Measurements from ENCODE around the gene LIPA. TPM values are rescaled to one million over a fixed set of nuclear protein-coding genes. Genes with fewer than 3 reads are reported as not detected.

LIPA gene
- total RNA-seq, 1 donor from 2014 or later: 27.7 TPM

- intact Hi-C loops (cut with DNase I): no loop called here
- H3K4me1 ChIP-seq: peaks cover 7% of the 10 kb centered on the region
- H3K27me3 ChIP-seq: no peaks in the 10 kb centered on the region
- no peaks in the 10 kb centered on the region for H3K36me3 ChIP-seq
- no peak overlapping the region for H3K4me3 ChIP-seq
- no peaks in the 10 kb centered on the region for H3K9me3 ChIP-seq
- TF ChIP-seq, protein P1, sequence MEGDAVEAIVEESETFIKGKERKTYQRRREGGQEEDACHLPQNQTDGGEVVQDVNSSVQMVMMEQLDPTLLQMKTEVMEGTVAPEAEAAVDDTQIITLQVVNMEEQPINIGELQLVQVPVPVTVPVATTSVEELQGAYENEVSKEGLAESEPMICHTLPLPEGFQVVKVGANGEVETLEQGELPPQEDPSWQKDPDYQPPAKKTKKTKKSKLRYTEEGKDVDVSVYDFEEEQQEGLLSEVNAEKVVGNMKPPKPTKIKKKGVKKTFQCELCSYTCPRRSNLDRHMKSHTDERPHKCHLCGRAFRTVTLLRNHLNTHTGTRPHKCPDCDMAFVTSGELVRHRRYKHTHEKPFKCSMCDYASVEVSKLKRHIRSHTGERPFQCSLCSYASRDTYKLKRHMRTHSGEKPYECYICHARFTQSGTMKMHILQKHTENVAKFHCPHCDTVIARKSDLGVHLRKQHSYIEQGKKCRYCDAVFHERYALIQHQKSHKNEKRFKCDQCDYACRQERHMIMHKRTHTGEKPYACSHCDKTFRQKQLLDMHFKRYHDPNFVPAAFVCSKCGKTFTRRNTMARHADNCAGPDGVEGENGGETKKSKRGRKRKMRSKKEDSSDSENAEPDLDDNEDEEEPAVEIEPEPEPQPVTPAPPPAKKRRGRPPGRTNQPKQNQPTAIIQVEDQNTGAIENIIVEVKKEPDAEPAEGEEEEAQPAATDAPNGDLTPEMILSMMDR (IDR thresholded peaks at IDR 0.05): no peak
- TF ChIP-seq POLR2AphosphoS5 (IDR thresholded peaks at IDR 0.05; ENCODE audit: insufficient read depth in 1 of 2, low read depth in 1 of 2) (no peak), POLR2A (IDR thresholded peaks at IDR 0.05) (no peak)
- DNase-seq (ENCODE audit: extremely low spot score in 2 of 2): no peak
- H3K27ac ChIP-seq: no peak overlapping the region
Measured at GRCh38 chr10:89271532-89271931, 20.0 kb upstream of the LIPA start.

DNA sequence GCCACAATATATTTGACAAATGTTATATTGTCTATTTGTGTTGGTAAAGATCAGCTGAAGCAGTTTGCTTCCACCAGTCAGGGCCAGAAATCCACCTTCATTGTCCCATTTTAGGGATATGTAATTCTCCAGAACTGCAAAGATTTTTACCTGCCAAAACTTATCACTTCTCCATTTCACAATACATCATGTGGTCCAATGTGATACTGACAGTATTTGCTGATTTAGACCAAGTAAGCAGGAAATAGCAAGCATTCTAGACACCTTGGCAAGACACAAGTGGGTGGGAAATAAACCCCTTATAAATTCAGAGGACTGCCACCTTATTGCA, 18.5 kb upstream of the LIPA start:
- TF ChIP-seq, protein P1 (IDR thresholded peaks at IDR 0.05): no peak
- H3K27ac ChIP-seq: no peak overlapping the region
- no peaks in the 10 kb centered on the region for H3K4me1 ChIP-seq
- intact Hi-C loops (cut with DNase I): no loop called here
- no peaks in the 10 kb centered on the region for H3K9me3 ChIP-seq
- H3K4me3 ChIP-seq: no peak overlapping the region
- DNase-seq (ENCODE audit: extremely low spot score in 2 of 2): no peak
- H3K27me3 ChIP-seq: no peaks in the 10 kb centered on the region
- H3K36me3 ChIP-seq: no peaks in the 10 kb centered on the region

GRCh38 chr10:89269433-89270152, 18.0 kb upstream of the LIPA start:
- DNase-seq (ENCODE audit: extremely low spot score in 2 of 2): no peak
- H3K27me3 ChIP-seq: no peaks in the 10 kb centered on the region
- H3K36me3 ChIP-seq: no peaks in the 10 kb centered on the region
- no peaks in the 10 kb centered on the region for H3K4me1 ChIP-seq
- H3K27ac ChIP-seq: no peak overlapping the region
- intact Hi-C loops (cut with DNase I): no loop called here
- H3K4me3 ChIP-seq: no peak overlapping the region
- no peak for TF ChIP-seq POLR2A (IDR thresholded peaks at IDR 0.05)
- no peak for TF ChIP-seq POLR2AphosphoS5 (IDR thresholded peaks at IDR 0.05; ENCODE audit: insufficient read depth in 1 of 2, low read depth in 1 of 2)
- TF ChIP-seq, protein P1 (IDR thresholded peaks at IDR 0.05): no peak
- H3K9me3 ChIP-seq: no peaks in the 10 kb centered on the region

- no peak for DNase-seq (ENCODE audit: extremely low spot score in 2 of 2)
- no peak overlapping the region for H3K27ac ChIP-seq
- H3K4me1 ChIP-seq: no peaks in the 10 kb centered on the region
- H3K4me3 ChIP-seq: no peak overlapping the region
- intact Hi-C loops (cut with DNase I): no loop called here
- no peaks in the 10 kb centered on the region for H3K27me3 ChIP-seq
- TF ChIP-seq, protein P1 (IDR thresholded peaks at IDR 0.05): no peak
- no peaks in the 10 kb centered on the region for H3K36me3 ChIP-seq
- no peaks in the 10 kb centered on the region for H3K9me3 ChIP-seq
Measured at GRCh38 chr10:89266721-89267453, 15.3 kb upstream of the LIPA start.

DNA sequence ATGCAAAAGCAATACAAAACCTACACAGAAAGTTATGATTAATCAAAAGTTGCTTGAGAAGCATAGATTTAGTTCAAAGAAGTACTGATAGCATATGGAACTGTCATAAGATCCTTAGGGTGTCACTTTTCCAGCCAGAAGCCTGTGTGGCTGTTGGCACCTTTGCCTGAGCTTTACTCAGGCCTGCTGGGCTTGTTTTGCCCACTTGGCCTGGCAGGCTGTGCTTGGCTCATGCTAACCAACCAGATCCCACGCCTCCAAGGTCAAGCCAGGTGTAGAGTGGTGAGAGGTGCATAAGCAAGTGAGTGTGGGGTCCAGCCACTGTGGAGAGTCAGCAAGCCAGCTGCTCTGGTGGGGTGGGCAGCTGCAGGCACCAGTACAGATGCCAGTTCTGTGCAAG, 12.0 kb upstream of the LIPA start:
- no peak overlapping the region for H3K4me3 ChIP-seq
- H3K4me1 ChIP-seq: peaks cover 8% of the 10 kb centered on the region
- H3K9me3 ChIP-seq: no peaks in the 10 kb centered on the region
- no peaks in the 10 kb centered on the region for H3K36me3 ChIP-seq
- no peaks in the 10 kb centered on the region for H3K27me3 ChIP-seq
- DNase-seq (ENCODE audit: extremely low spot score in 2 of 2): no peak
- TF ChIP-seq POLR2A (IDR thresholded peaks at IDR 0.05): no peak
- TF ChIP-seq, protein P1 (IDR thresholded peaks at IDR 0.05): no peak
- TF ChIP-seq POLR2AphosphoS5 (IDR thresholded peaks at IDR 0.05; ENCODE audit: insufficient read depth in 1 of 2, low read depth in 1 of 2): no peak
- intact Hi-C loops (cut with DNase I): no loop called here
- no peak overlapping the region for H3K27ac ChIP-seq

Measured in vagina (tissue), 2 donors.